SU-DHL-6 (cell line): Measurements from ENCODE around the gene CERS6.

Experiments
- H2AFZ ChIP-seq: fragments of 200-600 bp; sonication (generic); 2 replicates; pipeline ENCODE4 v1.6.1; 2014; ENCODE audit warnings: low read depth, mild to moderate bottlenecking, moderate library complexity, mixed read lengths, antibody characterized with exemption, low read length; ENCODE audit not compliant: severe bottlenecking
- H3F3A ChIP-seq: fragments of 200-600 bp; shearing (Covaris generic); 2 replicates; pipeline ENCODE4 v1.6.0; 2016; ENCODE audit warnings: antibody characterized with exemption, mild to moderate bottlenecking; ENCODE audit not compliant: insufficient read depth
- H3K27ac ChIP-seq: fragments of 200-600 bp; sonication (generic); 2 replicates; pipeline ENCODE4 v1.5.1; 2016; ENCODE audit warnings: low read depth, mild to moderate bottlenecking, low read length, moderate library complexity, mixed read lengths
- H3K27me3 ChIP-seq: fragments of 200-600 bp; sonication (generic), shearing (Covaris generic); 2 replicates; pipeline ENCODE4 v1.6.0; 2014; ENCODE audit warnings: mild to moderate bottlenecking, low read length
- H3K36me3 ChIP-seq: fragments of 200-600 bp; sonication (generic); 2 replicates; pipeline ENCODE4 v1.6.1; 2014; ENCODE audit warnings: mild to moderate bottlenecking, low read length, mixed read lengths
- H3K4me2 ChIP-seq: fragments of 300-600, 200-600 bp; shearing (Covaris generic), sonication (generic); 2 replicates; pipeline ENCODE4 v1.6.0; 2014; ENCODE audit warnings: low read length, low read depth, mild to moderate bottlenecking; ENCODE audit not compliant: poor library complexity, severe bottlenecking
- H3K4me3 ChIP-seq: fragments of 200-600 bp; sonication (generic); 2 replicates; pipeline ENCODE4 v1.5.1; 2014; ENCODE audit warnings: antibody characterized with exemption, low read length, mild to moderate bottlenecking, mixed read lengths; ENCODE audit not compliant: insufficient read depth, poor library complexity, severe bottlenecking
- H3K79me2 ChIP-seq: fragments of 200-600 bp; sonication (generic); 2 replicates; pipeline ENCODE4 v1.6.1; 2014; ENCODE audit warnings: mild to moderate bottlenecking, low read length, moderate library complexity; ENCODE audit not compliant: insufficient read depth
- H3K9ac ChIP-seq: fragments of 200-600 bp; sonication (generic); 2 replicates; pipeline ENCODE4 v1.7.0; 2014; ENCODE audit warnings: mild to moderate bottlenecking, low read length
- H3K9me2 ChIP-seq: fragments of 200-600 bp; sonication (generic); replicated peaks from 2 replicates; pipeline ENCODE4 v1.6.1; 2014; ENCODE audit warnings: low read length; ENCODE audit not compliant: insufficient read depth
- H3K9me3 ChIP-seq: fragments of 200-600 bp; sonication (generic); 2 replicates; pipeline ENCODE4 v1.6.1; 2014; ENCODE audit warnings: low read length, mixed read lengths; ENCODE audit not compliant: insufficient read depth
- H4K20me1 ChIP-seq: fragments of 200-600 bp; sonication (generic); 2 replicates; pipeline ENCODE4 v1.6.1; 2014; ENCODE audit warnings: low read depth, mild to moderate bottlenecking, antibody characterized with exemption, low read length, moderate library complexity, mixed read lengths
- CTCF ChIP-seq: fragments of 200-600 bp; sonication (generic); IDR thresholded peaks from one replicate; pipeline ENCODE4 v1.5.1; 2017; ENCODE audit warnings: antibody characterized with exemption, mild to moderate bottlenecking, low read length, moderate library complexity; ENCODE audit not compliant: insufficient read depth, poor library complexity, severe bottlenecking
- EZH2phosphoT487 ChIP-seq: fragments of 200-600 bp; sonication (generic), shearing (Covaris generic); conservative IDR thresholded peaks from 2 replicates; pipeline ENCODE4 v1.6.1; 2018; ENCODE audit warnings: mild to moderate bottlenecking, antibody characterized with exemption, low read length, moderate library complexity, mixed read lengths

Gene CERS6

GRCh38 chr2:168810235-168810634 lies 354.2 kb downstream of the CERS6 start:
- Histone ChIP-seq H3K79me2 (no peaks in the 10 kb centered on the region), H2AFZ (no peak overlapping the region), H3K4me2 (no peak overlapping the region), H3F3A (no peaks in the 10 kb centered on the region), H4K20me1 (no peaks in the 10 kb centered on the region), H3K9ac (no peak overlapping the region), H3K36me3 (no peaks in the 10 kb centered on the region), H3K27me3 (no peaks in the 10 kb centered on the region), H3K4me3 (no peak overlapping the region), H3K9me2 (no peaks in the 10 kb centered on the region; the same call in 1 of the 2 replicates), H3K27ac (no peak overlapping the region), H3K9me3 (no peaks in the 10 kb centered on the region)
- no peak for TF ChIP-seq EZH2phosphoT487

GRCh38 chr2:168811696-168812095 lies 355.6 kb downstream of the CERS6 start:
- H3K9me2 ChIP-seq: no peaks in the 10 kb centered on the region; the same call in 1 of the 2 replicates
- H3K27ac ChIP-seq: no peak overlapping the region
- TF ChIP-seq EZH2phosphoT487 (no peak), CTCF (no peak)
- no peaks in the 10 kb centered on the region for H3F3A ChIP-seq
- no peaks in the 10 kb centered on the region for H3K27me3 ChIP-seq
- no peaks in the 10 kb centered on the region for H4K20me1 ChIP-seq
- no peaks in the 10 kb centered on the region for H3K79me2 ChIP-seq
- H3K4me2 ChIP-seq: no peak overlapping the region
- no peaks in the 10 kb centered on the region for H3K36me3 ChIP-seq
- H3K4me3 ChIP-seq: no peak overlapping the region
- no peak overlapping the region for H3K9ac ChIP-seq
- no peaks in the 10 kb centered on the region for H3K9me3 ChIP-seq
- H2AFZ ChIP-seq: no peak overlapping the region

GRCh38 chr2:168814046-168814445 lies 358.0 kb downstream of the CERS6 start:
- Histone ChIP-seq H3K4me2 (no peak overlapping the region), H3K27ac (no peak overlapping the region)

More at GRCh38 chr2:168814046-168814445, 358.0 kb downstream of the CERS6 start:
- Histone ChIP-seq H3K9me3 (no peaks in the 10 kb centered on the region), H3K4me3 (no peak overlapping the region), H4K20me1 (no peaks in the 10 kb centered on the region), H2AFZ (no peak overlapping the region), H3K79me2 (no peaks in the 10 kb centered on the region), H3K27me3 (no peaks in the 10 kb centered on the region), H3K9me2 (no peaks in the 10 kb centered on the region; the same call in 1 of the 2 replicates), H3F3A (no peaks in the 10 kb centered on the region), H3K9ac (no peak overlapping the region), H3K36me3 (no peaks in the 10 kb centered on the region)
- no peak for TF ChIP-seq CTCF
- no peak for TF ChIP-seq EZH2phosphoT487
